ENCODE measurements around the gene MAPRE2. TPM values are rescaled to one million over a fixed set of nuclear protein-coding genes. Genes with fewer than 3 reads are reported as not detected.

MAPRE2 gene
- total RNA-seq, result 30.6 and 31.1 TPM in 2 replicates

DNA sequence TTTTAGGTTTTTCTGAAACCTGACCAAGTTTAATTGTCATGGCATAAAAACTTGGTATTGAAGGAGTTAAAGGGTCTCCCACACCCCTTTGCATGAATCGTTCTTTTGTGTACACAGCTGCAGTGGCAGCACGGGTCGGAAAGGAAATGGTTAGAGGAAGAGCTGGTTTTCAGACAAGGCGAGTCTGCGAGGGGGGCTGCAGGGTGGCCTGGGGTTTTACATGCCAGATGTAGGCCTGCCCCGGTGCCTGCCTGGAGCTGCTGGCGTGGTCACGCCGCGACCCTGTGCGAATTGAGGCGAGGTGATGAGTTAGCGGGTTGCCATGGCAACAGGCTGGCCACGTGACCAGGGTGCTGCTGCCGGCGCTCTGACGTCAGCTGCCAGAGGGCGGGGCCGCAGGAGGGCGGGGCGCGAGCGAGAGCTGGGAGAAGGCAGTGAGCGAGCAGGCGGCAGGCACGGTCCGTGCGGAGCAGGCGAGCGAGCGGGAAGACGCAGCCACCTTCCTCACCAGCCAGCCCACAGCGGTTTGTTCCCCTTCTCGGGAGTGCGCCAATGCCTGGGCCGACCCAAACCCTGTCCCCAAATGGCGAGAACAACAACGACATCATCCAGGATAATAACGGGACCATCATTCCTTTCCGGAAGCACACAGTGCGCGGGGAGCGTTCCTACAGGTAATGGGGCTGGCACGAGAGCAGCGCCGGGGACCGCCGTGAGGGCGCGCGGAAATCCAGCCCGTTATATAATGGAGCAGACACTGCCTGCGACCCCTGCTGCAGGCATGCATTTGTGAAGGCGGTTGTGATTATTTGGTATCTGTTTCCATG lies at the start of gene MAPRE2:
TSS of gene MAPRE2 (plus strand) at position 426 of the 827 bp plus-strand sequence. CDS start at position 553, 127 bp downstream.

Small RNA genes lying within 50 kb of the gene (small RNA-seq; reads per million reads assigned to genes)
- gene AC015967.2, result not detected

Other genes starting within 250 kb of the MAPRE2 start
- gene ZNF397, start 199.6 kb downstream of the MAPRE2 start, total RNA-seq, result 16.5 and 23.2 TPM in 2 replicates
- gene ZSCAN30, start 248.8 kb downstream of the MAPRE2 start, total RNA-seq, result 15.2 and 17.7 TPM in 2 replicates